Measurements from ENCODE around the gene APOA5.

GRCh38 chr11:116790167-116791001, 1.3 kb downstream of the APOA5 start:
- TF ChIP-seq CTCF (IDR thresholded peaks at IDR 0.05) (no peak), POLR2AphosphoS5 (IDR thresholded peaks at IDR 0.05) (no peak), POLR2A (IDR thresholded peaks at IDR 0.05) (no peak)

All from breast epithelium (tissue), 3 donors.